ENCODE results near the gene KIFC1.

The KIFC1 gene

DNA sequence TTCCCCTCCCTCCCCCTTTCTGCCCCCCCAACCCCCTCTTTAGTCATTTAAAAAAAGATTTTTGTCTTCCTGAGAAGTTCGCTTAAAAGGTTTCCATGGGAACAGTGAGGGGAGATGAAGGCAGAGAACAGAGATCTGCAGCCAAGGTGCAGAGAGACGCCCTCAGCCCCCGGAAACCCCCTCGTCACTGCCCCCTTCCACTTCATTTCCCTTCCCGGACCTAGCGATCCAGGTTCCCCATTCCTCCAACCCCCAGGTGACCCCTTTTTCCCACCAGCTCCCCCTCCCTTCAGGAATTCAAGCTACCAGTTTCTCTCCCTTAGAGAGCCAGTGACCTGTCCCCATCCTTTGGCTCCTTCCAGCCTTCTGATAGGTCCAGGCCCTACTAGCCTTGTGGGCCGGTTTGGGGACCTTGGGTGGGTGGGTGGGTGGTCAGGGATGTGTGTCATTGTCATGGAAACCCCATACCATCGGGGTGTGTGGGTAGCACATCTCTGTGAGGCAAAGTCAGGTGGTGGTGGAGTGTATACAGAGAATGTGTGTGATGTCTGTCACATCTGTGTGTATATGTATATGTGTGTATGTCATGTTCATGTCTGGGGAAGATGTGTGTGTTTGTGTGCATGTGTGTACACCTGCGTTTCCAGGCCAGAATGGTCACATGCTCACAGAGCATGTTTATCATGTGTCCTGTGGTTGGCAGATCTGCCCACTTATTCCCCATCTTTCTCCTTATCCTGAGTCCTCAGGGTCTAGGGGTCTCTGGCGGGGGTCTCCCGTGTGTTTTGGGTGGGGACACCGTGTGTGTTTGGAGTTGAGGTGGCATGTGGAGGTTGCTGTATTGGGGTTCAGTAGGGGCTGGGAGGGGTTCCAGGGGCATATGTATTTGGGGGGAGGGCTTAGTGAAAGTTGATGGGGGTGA is 35.2 kb downstream of the KIFC1 start:
- DNase-seq (ENCODE audit: low read depth in 2 of 2), result no peak

DNA sequence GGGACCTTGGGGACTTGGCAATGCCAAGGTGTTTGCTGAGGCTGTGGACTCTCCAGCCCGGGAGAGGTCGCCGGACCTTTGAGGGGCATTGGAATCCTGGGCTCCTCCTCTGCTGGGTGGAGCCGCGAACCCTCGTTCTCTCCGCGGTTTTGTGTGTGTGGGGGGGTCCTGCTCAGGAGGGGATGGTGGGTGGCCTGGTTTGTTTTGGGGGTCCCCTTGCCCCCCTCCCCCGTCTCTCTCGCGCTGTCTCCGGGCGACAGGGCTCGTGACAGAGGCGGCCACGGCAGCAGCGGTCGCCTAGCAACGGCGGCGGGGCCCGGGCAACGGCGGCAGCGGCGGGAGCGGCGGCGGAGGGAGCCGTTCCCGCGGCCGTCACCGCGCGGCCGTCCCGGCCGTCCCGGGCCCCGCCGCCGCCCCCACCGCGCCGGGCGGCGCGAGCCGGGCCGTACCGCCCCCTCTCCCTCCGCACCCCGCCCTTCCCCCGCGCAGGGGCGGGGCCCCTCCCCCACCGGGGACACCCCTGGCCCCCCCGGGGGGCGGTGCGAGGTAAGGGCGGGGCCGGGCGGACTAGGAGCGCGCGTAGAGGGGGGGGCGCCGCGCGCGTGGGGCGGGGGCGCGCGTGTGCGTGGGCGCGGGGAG is 36.1 kb downstream of the KIFC1 start:
- DNase-seq (ENCODE audit: low read depth in 2 of 2), result peak in 1 of 2 donors; percentile 38

- DNase-seq (ENCODE audit: low read depth in 2 of 2), result no peak
Observed at GRCh38 chr6:33428224-33428965, 36.8 kb downstream of the KIFC1 start.

DNA sequence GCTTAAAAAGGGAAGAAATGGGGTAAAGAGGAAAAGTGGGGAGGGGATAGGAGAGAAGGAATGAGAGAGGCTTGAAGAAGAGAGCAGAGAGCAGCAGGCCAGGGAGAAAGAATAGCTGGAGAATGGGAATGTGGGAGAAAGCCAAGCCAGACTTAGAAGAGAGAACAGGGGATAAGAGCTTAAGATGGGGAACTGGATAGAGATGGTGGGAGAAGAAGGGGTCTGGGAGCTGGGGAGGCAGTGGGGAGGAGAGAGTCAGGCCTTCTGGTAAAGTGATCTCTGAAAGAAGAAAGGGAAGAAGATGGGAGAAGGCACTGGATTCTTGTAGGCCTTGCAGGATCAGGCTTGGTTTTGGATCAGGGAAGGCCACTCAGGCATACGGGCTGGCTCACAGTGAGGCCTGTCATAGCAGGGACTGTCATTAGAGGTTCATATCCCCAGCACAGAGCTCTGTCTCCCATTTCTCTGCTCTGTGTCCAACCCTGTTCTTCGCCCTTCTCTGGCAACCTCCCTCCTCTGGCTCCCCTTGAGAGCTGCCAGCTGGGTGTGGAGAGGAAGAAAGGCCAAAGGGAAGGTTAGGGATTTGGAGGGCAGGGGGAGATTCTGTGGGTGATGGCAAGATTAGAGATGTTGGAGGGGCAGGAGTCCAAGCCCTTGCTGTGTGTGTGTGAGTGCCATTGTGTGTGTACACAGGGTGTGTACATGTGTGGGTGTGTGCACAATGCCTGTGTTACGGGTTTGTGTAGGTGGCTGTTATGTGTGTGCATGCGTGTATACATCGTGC is 37.5 kb downstream of the KIFC1 start:
- no peak for DNase-seq (ENCODE audit: low read depth in 2 of 2)

DNA sequence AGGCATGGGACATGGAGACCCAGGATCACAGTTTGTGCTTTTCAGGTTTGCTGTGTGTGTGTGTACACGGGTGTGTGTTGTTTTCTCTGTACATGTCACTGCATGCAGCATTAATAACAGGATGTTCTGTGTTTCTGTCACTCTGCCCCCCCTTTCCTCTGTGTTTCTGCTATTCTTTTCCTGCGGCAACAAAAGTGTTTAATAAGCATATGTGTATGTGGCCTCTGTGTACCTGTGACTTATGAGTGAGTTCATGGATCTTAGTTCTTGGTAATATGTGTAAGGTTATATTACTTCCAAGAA is 38.1 kb downstream of the KIFC1 start:
- no peak for DNase-seq (ENCODE audit: low read depth in 2 of 2)

DNA sequence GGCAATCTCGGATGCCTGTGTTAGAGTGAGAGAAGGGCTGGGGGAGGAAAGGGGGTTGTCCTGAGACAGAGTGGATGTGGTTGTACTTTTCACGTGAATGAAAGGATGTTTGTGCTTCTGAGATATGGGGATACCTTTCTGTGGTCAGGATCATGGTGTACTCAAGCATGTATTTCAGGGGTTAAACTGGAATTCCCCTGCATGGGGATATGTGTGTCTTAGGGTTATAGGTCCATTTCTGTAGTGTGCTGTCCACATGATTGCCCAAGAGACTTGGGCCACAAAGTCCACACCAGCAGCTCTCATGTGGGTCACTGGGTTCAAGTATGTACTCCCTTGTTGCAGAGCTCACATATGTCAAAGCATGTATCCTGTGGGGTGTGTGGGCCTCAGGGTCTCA is 38.7 kb downstream of the KIFC1 start:
- no peak for DNase-seq (ENCODE audit: low read depth in 2 of 2)

GRCh38 chr6:33430991-33431879 is 39.6 kb downstream of the KIFC1 start:
- peak; percentile 75 to 77 for DNase-seq (ENCODE audit: low read depth in 2 of 2)

DNA sequence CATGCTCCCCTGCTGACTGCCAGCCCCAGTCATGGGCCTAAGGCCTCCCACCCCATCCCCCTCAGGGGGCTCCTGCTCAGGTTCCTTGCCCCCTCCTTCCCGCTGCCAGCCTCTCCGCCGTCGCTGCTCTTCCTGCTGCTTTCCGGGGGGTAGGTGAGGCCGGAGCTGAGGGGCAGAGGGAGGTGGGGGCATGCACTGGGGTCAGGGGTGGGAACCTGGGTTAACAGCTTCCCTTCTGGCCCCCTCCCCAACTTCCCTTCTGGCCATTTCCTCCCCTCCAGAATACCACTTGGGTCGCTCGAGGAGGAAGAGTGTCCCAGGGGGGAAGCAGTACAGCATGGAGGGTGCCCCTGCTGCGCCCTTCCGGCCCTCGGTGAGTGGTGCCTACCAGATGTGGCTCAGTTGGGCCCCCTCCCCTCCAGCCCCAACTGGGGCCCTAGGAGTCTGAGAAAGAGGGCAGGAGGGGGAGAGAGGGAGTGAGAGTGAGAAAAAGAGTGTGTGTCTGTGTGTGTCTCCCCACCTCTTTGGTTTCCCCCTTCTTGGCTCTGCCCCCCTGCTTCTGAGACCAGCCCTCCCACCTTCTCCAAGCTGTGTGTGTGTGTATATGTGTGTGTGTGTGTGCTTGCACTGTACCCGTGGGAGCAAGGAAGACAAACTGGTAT is 40.4 kb downstream of the KIFC1 start:
- no peak for DNase-seq (ENCODE audit: low read depth in 2 of 2)

DNA sequence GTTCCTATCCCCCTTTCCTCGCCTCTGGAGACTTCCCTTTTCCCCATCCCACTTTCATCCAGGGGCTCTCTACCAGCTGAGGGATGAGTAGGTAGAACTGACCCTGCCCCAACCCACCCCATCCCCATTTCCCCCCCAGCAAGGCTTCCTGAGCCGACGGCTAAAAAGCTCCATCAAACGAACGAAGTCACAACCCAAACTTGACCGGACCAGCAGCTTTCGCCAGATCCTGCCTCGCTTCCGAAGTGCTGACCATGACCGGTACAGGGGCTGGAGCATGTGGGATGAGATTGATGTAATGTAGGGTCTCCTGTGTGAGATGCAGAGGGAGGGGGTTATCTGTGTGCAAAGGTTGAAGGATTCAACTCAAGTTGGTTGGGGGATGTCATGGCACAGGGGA is 40.9 kb downstream of the KIFC1 start:
- DNase-seq (ENCODE audit: low read depth in 2 of 2), result no peak

GRCh38 chr6:33433001-33433543 is 41.4 kb downstream of the KIFC1 start:
- no peak for DNase-seq (ENCODE audit: low read depth in 2 of 2)

- DNase-seq (ENCODE audit: low read depth in 2 of 2), result no peak
Observed at GRCh38 chr6:33433544-33434191, 42.0 kb downstream of the KIFC1 start.

- DNase-seq (ENCODE audit: low read depth in 2 of 2), result no peak
Observed at GRCh38 chr6:33434961-33435360, 43.3 kb downstream of the KIFC1 start.

DNA sequence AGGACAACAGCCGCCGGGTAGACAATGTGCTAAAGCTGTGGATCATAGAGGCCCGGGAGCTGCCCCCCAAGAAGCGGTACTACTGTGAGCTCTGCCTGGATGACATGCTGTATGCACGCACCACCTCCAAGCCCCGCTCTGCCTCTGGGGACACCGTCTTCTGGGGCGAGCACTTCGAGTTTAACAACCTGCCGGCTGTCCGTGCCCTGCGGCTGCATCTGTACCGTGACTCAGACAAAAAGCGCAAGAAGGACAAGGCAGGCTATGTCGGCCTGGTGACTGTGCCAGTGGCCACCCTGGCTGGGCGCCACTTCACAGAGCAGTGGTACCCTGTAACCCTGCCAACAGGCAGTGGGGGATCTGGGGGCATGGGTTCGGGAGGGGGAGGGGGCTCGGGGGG is 46.0 kb downstream of the KIFC1 start:
- DNase-seq (ENCODE audit: low read depth in 2 of 2), result no peak

- DNase-seq (ENCODE audit: low read depth in 2 of 2), result no peak
Observed at GRCh38 chr6:33438978-33439594, 47.5 kb downstream of the KIFC1 start.

- no peak for DNase-seq (ENCODE audit: low read depth in 2 of 2)
Observed at GRCh38 chr6:33439956-33440648, 48.5 kb downstream of the KIFC1 start.

DNA sequence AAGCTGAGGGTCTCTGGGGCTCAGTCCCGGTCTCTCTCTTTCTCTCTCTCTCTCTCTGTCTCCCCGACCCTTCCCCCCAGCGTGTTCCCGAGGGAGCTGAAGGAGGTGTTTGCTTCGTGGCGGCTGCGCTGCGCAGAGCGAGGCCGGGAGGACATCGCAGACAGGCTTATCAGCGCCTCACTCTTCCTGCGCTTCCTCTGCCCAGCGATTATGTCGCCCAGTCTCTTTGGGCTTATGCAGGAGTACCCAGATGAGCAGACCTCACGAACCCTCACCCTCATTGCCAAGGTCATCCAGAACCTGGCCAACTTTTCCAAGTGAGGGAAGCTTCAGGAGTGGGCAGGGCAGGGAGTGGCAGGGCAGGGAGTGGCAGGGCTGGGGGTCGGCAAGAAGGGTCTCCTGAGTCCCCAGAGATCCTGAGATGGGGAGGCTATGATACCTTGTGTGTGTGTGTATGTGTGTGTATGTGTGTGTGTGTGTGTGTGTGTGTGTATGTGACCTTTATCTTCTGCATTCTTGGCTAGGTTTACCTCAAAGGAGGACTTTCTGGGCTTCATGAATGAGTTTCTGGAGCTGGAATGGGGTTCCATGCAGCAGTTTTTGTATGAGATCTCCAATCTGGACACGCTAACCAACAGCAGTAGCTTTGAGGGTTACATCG is 49.2 kb downstream of the KIFC1 start:
- no peak for DNase-seq (ENCODE audit: low read depth in 2 of 2)

DNA sequence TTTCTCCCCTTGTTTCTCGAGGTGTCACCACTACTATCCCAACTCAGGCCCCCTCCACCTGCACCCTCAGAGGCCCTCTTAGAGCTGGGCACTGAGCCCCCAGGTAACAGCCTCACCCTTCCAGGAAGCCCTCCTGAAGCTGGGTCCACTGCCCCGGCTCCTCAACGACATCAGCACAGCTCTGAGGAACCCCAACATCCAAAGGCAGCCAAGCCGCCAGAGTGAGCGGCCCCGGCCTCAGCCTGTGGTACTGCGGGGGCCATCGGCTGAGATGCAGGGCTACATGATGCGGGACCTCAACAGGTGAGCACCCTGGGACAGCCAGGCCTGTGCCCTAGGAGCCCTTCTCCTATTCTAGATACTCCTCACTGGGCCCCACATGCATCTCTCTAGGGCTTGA is 49.8 kb downstream of the KIFC1 start:
- DNase-seq (ENCODE audit: low read depth in 2 of 2), result no peak

GRCh38 chr6:33442283-33442682 is 50.7 kb downstream of the KIFC1 start:
- DNase-seq (ENCODE audit: low read depth in 2 of 2), result no peak

Data from stimulated activated CD8-positive, alpha-beta memory T cell treated with anti-CD3 and anti-CD28 coated beads, Interleukin-15, amount 100 ng/mL, for 48 hours (primary cell).